NCI-H524 (cell line): ENCODE data around the gene PGAM1.
"Not testable (repeated sequence)": the region's sequence is repeated elsewhere in the genome, so short reads cannot be mapped to it uniquely, and the experiment has no call there.

ENCODE experiments used
- DNase-seq, 2 experiments: peaks; one replicate each; lab custom pipeline; 2025; lab: John Stamatoyannopoulos, UW

The PGAM1 gene

DNA sequence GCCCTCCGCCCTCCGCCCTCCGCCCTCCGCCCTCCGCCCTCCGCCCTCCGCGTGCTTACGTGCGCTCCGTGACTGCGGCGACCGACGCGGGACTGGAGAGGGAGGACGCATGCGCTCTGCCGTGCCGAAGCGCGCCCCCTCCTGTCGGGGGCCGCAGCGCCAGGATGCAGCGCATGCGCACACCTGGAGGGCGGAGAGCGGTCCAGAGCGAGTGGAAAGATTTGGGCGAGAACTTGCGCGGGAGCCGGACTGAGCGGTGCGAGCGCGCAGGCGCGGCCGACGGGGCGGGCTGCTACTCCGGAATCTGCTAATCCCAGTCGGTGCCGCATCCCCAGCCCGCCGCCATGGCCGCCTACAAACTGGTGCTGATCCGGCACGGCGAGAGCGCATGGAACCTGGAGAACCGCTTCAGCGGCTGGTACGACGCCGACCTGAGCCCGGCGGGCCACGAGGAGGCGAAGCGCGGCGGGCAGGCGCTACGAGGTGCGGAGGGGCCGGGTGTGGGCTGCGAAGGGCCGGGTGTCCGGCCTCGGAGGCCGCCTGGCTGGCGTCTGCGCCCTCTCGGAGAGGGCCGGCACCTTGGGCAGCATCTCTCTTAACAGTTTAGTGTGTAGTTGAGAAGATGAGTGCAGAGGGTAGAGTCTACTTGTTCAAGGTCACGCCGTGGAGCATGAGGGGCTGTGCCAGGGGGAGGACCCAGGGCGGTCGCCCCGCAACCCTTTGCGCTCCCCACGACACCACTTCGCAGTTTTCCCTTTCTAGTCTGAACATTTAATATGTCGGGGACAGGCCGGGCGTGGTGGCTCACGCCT, at the start of gene PGAM1:
Gene PGAM1, plus strand, starts transcription at position 228 of the 812 bp plus-strand sequence. Its CDS starts 117 bp downstream, at position 345.
- peak; percentile 46 to 80 for DNase-seq

DNA sequence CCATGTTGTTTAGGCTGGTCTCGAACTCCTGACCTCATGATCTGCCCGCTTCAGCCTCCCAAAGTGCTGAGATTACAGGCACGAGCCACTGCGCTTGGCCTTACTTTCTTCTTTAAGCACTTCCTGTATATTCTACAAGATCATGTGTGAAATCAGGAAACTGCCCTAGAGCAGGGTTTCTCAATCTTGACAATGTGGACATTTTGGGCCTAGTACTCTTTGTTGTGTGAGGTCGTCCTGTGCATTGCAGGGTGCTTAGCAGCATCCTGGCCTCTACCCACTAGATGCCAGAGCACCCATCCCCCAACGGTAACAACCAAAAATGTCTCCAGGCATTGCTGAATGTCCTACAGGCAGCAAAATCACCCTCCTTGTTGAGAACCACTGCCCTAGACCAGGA, 49.6 kb upstream of the PGAM1 start:
- DNase-seq, result no peak

DNA sequence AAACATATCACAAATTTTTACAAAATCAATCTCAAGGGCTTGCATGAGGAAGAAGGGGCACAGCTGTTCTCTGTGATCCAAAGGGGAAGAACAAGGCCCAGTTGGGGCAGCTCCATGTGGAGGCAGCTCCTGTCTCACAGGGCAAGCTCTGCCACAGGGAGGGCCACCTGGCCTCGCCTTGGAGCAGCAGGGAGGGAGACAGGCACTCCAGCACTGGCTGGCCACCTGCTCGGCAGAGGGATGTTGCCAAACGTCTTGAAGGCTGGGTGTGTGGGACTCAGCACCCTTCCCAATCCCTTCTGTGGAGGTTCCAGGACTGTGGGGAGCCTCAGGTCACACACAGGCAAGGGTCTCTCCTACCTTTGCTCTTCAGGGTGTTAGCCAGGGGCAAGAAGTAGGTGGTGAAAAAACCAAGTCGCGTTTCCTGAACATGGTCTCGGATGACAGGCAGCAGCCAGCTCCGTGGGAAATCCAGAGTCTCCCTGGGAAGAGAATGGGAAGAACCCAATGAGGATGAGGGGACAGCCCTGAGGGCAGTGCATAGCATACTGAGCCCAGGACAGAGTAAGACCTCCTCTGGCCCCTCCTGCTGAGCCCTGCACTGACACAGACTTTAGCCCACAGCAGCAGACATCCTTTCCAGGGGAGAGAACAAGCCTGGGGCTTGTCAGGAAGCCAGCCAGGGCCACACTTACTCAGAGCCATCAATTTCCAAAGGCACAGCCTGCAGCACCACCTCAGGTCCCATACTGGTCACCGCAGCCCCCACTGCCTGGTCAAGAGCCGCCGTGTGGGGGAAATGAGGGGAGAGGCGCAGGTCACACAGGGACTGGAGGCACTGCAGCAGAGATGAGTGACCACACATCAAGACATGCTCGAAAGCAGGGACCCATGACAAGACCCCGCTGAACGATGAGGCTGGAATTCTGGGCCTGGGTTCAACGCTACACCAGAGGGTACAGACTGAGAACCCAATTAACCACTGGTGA, 46.8 kb upstream of the PGAM1 start:
- peak in 1 of 2 experiments; percentile 56 for DNase-seq

DNA sequence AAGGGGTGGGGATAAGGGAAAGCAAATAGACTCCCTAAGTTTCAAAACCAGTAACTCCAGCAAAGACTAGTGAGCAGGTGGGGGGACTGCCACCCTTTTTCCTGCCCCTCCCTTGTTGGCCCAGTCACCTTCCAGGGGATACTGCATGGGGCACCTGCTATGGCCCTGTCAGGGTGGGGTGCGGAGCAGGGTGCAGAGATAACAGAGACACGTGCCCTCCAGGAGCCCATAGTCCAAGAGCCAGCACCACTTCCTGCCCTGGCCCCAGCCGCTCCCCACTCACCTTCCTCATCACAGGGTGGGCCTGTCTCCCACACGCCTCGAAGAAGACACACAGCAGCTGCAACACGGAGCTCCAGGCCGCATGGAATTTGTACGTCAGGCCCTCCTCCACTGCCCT, 45.5 kb upstream of the PGAM1 start:
- no peak for DNase-seq

DNA sequence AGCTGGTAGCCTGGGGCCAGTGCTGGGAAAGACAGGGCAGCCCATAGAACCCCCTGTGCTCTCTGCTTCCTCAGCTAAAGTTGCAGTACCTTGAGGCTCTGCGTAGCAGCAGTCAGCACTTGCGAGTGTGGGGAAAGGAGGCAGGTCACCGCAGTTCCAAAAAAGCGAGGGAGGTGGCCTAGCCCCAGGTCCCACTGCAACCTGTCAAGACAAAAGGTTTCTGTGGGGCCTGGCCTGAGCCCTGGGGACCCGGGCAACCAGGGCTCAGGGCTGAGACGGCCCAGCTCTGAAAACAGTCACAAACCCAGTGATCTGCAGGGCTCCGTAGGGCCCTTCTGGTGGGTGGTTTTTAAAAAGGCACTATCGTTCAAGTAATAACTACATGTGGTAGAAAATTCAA, 44.4 kb upstream of the PGAM1 start:
- DNase-seq, result no peak

DNA sequence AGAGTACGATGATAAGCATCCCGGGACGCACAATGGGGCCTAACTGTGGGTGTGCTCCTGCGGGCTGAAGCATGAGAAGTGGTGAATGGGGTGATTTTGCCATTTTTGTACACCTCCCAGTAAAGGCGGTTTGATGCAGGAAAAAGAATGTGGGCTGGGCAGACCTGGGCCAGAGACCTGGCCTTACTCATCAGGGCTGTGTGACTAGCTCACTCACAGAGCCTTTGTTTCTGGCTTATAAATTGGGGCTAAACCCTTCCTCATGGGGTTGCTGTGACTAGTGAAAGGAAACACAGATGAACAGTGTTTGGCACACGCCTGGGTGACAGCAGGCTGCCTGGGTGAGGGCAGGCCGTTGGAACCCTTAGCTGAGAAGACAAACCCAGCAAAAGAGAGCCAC, 42.8 kb upstream of the PGAM1 start:
- no peak for DNase-seq

DNA sequence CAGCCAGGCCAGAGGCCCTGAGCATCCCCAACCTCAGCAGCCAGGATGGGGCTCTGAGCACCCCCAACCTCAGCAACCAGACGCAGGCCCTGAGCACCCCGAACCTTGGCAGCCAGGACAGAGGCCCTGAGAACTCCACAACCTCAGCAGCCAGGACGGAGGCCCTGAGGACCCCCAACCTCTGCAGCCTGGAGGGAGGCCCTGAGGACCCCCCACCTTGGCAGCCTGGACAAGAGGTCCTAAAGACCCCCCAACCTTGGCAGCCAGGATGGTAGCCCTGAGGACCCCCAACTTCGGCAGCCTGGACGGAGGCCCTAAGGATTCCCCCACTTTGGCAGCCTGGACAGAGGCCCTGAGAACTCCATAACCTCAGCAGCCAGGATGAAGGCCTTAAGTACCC, 41.8 kb upstream of the PGAM1 start:
- no peak for DNase-seq

DNA sequence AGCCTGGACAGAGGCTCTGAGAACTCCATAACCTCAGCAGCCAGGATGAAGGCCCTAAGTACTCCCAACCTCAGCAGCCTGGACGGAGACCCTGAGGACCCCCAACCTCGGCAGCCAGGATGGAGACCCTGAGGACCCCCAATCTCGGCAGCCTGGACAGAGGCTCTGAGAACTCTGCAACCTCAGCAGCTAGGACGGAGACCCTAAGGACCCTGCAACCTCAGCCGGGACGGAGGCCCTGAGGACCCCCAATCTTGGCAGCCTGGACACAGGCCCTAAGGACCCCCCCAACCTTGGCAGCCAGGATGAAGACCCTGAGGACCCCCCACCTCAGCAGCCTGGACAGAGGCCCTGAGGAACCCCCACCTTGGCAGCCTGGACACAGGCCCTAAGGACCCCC, 41.4 kb upstream of the PGAM1 start:
- DNase-seq, result no peak

DNA sequence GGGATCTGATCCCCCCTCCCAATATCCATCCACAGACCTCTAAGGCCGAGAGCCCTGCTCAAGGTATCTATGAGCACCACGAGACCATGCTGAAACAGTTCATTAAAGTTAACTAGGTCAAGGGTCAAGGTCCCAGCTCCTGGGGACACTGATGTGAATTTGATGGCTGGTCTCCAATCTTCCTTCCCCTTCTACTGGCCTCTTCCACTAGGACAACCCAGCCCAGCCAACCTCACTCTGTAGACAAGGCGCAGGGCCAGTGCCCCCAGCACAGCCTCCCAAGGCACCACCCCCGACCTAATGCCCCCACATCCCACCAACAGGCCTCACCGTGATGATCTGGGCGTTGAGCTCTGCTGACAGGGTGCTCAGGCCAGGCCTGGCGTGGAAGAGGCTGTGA, 40.4 kb upstream of the PGAM1 start:
- DNase-seq, result no peak

DNA sequence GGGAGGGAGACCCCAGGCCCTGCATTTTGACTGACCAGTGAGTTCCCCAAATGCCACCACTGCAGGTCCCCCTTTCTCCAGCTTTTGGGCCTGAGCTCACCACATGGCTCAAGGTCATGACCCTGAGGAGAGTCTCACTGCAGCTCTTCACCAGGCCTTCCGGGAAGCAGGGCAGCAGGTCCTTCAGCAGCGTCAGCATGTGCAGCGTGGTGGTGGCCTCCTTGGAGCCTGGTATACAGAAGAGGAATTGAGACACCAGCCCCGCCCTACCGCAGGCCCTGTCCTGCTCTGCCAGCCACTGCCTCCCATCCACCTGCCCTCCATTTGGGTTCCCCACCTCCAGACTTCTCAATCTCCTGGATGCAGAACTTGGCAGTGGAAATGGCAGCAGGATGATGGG, 37.8 kb upstream of the PGAM1 start:
- DNase-seq, result no peak

DNA sequence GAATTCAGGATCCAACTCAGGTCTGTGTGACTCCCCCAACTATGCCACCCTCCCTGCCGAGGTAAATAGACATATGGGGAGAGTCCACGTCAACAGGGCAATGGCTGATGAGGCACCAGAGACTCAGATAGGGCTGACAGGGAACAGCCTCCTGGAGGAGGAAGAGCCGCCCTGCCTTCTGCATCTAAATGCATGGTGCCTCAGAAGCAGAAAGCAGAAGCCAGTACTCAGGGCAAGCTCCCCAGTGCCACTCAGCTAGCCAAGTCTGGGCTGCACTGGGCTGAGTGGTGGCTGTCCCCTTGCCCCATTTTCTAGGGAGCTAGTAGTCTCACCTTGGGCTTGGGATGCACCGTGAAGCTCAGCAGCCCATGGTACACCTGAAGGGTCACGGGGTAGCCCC, 35.9 kb upstream of the PGAM1 start:
- no peak for DNase-seq

DNA sequence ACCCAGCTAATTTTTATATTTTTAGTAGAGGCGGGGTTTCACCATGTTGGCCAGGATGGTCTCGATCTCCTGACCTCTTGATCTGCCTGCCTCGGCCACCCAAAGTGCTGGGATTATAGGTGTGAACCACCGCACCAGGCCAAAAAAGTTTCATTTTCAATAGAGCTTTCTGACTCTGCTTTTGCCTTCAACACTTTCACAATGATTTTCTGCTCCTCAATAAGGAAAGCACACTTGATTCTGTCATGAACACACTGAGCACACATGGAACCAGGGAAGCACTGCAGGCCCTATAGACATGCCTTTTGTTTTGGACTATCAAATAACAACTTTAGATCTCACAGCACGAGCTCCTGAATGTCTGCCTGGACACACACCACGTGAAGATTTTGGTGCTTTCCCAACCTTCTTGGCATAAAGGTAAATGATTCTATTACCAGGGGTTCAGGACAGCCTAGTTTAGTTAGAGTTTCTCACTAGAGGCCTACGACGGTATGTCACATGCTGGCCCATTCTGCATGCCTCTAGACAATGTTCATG, 32.9 kb upstream of the PGAM1 start:
- DNase-seq, result no peak

DNA sequence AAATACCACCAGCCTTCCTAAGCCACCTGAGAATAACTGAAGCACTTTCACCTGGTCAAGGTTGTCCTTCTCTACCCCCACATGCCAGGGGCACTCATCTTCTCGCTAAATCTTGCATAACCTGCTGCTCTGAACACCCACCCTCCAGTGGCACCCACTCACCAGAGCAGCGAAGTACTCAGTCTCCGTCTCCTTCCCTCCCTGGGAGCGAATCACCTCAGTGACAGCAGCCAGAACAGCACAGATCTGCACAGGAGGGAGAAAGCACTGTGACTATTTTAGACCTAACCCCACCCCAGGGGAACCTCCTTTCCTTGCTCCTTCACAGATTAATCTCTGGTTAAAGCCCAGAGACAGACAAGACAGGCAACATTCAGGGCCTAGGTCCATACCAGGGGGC, 29.9 kb upstream of the PGAM1 start:
- no peak for DNase-seq

DNA sequence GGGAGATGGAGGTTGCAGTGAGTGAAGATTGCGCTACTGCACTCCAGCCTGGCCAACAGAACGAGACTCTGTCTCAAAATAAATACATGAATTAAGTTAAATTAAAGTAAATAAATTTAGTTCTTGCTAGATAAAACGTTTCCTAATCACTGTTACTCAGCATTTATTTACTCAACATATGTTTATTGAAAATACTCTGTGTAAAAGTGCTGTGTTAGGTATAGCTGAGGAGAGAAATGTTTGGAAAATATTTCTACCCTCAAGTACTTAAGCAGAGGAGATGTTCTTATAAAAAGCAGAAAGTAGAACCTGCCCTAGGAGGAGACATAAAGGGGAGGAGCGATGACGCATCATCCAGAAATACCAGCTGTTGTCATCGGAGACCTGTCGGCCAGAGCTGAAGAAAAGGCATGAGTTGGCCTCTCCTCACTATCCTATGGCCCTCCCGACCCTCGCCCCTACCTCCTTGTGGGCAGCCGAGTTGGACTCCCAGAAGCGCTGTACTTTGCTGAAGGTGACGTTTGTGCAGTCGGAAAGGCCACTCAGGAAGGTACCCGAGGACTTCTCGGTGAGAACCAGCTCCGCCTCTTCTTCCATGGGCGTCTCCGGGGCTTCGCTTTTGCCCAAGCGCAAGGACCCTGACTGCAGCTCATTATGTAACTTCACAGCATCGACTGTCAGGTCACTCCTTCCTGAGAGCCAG, 26.0 kb upstream of the PGAM1 start:
- DNase-seq, result peak in 1 of 2 experiments; percentile 5

DNA sequence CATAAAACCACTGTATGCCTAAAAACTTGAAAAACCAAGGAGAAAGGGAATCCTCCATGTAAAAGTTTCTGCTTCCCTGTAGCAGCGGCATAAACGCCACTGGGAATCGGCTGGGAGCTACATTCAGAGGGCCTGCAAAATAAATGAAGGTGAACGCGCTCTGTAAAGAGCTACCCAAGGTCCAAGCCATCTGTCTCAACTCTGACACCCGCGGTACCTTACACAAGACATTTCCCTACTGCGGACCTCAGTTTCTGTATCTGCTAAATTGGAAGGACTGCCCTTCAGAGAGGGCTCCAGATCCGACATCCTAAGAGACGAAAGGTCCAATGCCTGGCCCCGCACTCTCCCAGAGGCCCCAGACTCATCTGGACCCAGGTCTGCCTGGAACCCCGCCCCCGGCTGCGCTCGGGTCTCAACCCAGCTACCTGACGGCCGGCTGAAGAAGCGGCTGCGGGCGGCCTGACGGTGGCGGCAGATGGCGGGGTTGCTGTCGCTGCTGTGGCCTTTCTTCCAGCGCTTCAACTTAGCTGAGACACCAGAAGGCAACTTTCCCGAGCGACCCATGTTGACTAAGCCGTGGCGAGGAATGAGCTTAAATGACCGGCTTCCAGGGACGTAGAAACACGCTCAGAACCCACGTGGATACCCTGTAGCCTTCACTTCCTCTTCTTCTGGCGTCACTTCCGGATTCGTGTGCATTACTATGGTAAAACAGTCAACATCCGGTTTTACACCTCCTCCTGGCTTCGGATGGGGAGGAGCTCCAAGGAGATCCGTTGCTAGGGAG, 25.1 kb upstream of the PGAM1 start, which contains the start of gene RRP12:
Gene RRP12, minus strand, starts transcription at position 676 of the 790 bp plus-strand sequence. Its CDS starts 109 bp downstream, at position 567.
- DNase-seq, result peak; percentile 80 to 88

DNA sequence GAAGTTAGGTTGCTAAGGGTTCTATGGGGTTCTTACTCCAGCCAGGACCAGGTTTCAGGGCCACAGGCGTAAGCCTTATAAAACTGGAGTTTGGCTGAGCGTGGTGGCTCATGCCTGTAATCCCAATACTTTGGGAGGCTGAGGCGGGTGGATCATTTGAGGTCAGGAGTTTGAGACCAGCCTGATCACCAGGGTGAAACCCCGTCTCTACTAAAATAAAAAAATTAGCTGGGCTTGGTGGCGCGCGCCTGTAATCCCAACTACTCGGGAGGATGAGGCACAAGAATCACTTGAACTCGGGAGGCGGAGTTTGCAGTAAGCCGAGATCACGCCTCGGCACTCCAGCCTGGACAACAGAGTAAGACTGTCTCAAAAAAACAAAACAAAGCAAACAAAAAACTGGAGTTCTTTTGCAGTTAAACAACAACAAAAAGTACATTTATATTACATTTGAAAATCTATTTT, 24.5 kb upstream of the PGAM1 start:
- no peak for DNase-seq

DNA sequence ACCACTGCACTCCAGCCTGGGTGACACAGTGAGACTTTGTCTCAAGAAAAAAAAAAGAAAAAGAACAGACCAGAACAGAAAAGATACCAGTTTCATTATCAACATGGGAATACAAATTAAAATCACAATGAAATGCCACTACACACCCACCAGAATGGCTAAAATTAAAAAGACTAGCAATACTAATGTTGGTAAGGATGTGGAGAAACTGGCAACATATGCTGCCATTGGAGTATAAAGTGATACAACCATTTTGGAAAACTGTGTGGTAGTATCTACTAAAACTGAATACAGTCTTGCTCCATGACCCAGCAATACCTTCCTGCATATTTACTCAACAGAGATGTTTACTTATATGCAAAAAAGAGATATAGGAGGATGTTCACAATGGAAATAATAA, 21.9 kb upstream of the PGAM1 start:
- DNase-seq, result no peak

DNA sequence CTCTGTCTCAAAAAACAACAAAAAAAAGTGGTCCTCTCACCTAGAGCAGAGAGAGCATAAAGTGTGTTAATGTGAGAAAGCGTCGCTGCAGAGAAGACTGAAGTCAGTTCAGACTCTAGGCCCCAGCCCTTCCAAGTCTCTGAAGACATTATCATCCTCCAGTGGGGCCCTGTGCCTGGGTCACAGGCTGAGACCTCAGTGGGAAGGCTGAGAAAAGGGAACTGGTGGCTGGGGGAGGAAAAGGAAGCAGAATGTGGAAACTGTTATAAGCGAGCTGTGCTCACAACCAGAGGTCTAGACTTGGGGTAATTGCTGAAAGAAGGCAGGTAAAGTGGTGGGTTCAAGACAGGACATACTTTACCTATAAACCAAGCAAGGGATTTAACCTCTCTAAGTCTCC, 19.9 kb upstream of the PGAM1 start:
- no peak for DNase-seq

DNA sequence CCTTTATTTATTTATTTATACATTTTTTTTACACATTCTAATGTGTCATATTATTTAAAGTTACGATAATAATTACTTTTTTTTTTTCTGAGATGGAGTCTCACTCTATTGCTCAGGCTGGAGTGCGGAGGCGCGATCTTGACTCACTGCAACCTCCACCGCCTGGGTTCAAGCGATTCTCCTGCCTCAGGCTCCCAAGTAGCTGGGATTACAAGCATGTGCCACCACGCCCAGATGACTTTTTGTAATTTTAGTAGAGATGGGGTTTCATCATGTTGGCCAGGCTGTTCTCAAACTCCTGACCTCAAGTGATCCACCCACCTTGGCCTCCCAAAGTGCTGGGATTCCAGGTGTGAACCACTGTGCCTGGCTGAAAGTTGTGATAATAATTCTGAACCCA, 19.5 kb upstream of the PGAM1 start:
- not testable (repeated sequence) for DNase-seq

DNA sequence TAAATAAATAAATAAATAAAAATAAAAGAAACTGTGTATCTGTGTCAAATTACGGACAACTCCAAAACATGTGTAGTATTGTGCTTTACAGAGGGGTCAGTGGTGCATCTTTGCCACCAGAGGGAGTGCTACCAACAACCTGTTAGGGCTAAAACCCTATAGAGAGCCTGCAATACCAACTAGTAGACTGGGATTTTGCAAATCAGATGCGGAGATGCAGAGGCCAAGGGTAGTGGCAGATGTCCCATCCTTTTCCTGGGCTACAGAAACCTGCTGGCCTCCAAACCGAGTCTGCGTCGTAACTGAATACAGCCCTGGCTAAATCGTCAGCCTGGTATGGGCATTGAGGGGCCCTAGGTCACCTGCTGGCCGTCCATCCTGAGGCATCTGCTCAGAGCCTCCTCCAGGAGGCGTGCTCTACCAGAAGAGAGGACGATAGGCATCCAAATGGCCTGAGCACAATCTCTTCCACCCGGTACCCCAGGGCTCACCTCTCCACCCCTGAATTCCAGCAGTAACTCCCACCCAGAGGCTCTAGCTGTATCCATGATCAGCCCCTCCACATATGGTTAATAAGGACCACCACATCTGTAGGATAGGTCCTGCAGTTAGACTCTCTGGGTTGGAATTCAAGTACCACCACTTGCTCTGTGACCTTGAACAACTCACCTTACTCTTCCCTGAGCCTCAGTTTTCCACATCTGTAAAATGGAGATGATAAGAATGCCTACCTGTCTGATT, 18.6 kb upstream of the PGAM1 start:
- DNase-seq, result peak; percentile 59 to 75
